HEK293 (cell line): ENCODE results near the gene MTA3.

Source experiments
- CTCF ChIA-PET: fragments of 350-600 bp; formaldehyde crosslinking; extraction: SDS; loops from one replicate; lab custom pipeline; 2021; ENCODE audit warnings: antibody characterized with exemption; lab: Yijun Ruan, JAX
- POLR2A ChIA-PET: fragments of 300-600 bp; formaldehyde crosslinking; extraction: SDS; loops from one replicate; lab custom pipeline; 2020; ENCODE audit warnings: antibody characterized with exemption, inconsistent platforms; lab: Yijun Ruan, JAX
- H3K27ac ChIP-seq: fragments of 200-500 bp; sonication (Bioruptor generic); 2 replicates; pipeline ENCODE4 v1.5.1; 2014; ENCODE audit warnings: low read depth, low read length, control low read depth, inconsistent platforms; ENCODE audit errors: extremely low read depth
- H3K36me3 ChIP-seq, 2 experiments: fragments of 200-500 bp in 1 of 2; sonication (Bioruptor generic) in 1 of 2; 1 replicate in 1 of 2; 2 replicates in 1 of 2; pipeline ENCODE4 v1.5.1; 2014 to 2017; ENCODE audit warnings: inconsistent platforms in 2 of 2, low read length in 2 of 2; ENCODE audit not compliant: control insufficient read depth in 2 of 2, insufficient read depth in 1 of 2
- H3K4me1 ChIP-seq: fragments of 200-500 bp; sonication (Bioruptor generic); 2 replicates; pipeline ENCODE4 v1.5.1; 2014; ENCODE audit warnings: mild to moderate bottlenecking, low read length, inconsistent platforms; ENCODE audit not compliant: control insufficient read depth, insufficient read depth
- H3K4me3 ChIP-seq: 2 replicates; pipeline ENCODE4 v1.5.1; 2011; ENCODE audit warnings: low read depth, mild to moderate bottlenecking, control low read depth, low read length, moderate library complexity
- H3K9me3 ChIP-seq: fragments of 200-500 bp; sonication (Bioruptor generic); 2 replicates; pipeline ENCODE4 v1.5.1; 2014; ENCODE audit warnings: low read depth, low read length, inconsistent platforms; ENCODE audit not compliant: control insufficient read depth, insufficient read depth
- GLIS2 ChIP-seq: fragments of 450-650 bp; formaldehyde crosslinking; IDR thresholded peaks from 2 replicates; pipeline ENCODE4 v1.5.1; 2016; ENCODE audit warnings: missing biosample characterization, missing genetic modification characterization
- REPIN1 ChIP-seq: fragments of 450-650 bp; formaldehyde crosslinking; IDR thresholded peaks from 2 replicates; pipeline ENCODE4 v1.5.1; 2017; ENCODE audit warnings: missing biosample characterization, missing genetic modification characterization, low read depth
- WT1 ChIP-seq: fragments of 450-650 bp; formaldehyde crosslinking; IDR thresholded peaks from 2 replicates; pipeline ENCODE4 v1.5.1; 2016; ENCODE audit warnings: missing biosample characterization, missing genetic modification characterization
- YY1 ChIP-seq: fragments of 450-650 bp; formaldehyde crosslinking; IDR thresholded peaks from 2 replicates; pipeline ENCODE4 v1.5.1; 2018; ENCODE audit warnings: missing biosample characterization, missing genetic modification characterization
- ZBTB8A ChIP-seq: fragments of 450-650 bp; formaldehyde crosslinking; IDR thresholded peaks from 2 replicates; pipeline ENCODE4 v1.5.1; 2016; ENCODE audit warnings: missing biosample characterization, missing genetic modification characterization
- ZFHX2 ChIP-seq: fragments of 450-650 bp; formaldehyde crosslinking; conservative IDR thresholded peaks from 2 replicates; pipeline ENCODE4 v1.5.1; 2016; ENCODE audit warnings: missing biosample characterization, missing genetic modification characterization
- ZFP69B ChIP-seq: fragments of 450-650 bp; formaldehyde crosslinking; IDR thresholded peaks from 2 replicates; pipeline ENCODE4 v1.5.1; 2016; ENCODE audit warnings: missing biosample characterization, missing genetic modification characterization
- ZNF138 ChIP-seq: fragments of 450-650 bp; formaldehyde crosslinking; IDR thresholded peaks from 2 replicates; pipeline ENCODE4 v1.5.1; 2016; ENCODE audit warnings: missing biosample characterization, missing genetic modification characterization, borderline replicate concordance
- ZNF140 ChIP-seq: fragments of 450-650 bp; formaldehyde crosslinking; IDR thresholded peaks from 2 replicates; pipeline ENCODE4 v1.5.1; 2016; ENCODE audit warnings: missing biosample characterization, missing genetic modification characterization
- ZNF146 ChIP-seq: fragments of 450-650 bp; formaldehyde crosslinking; IDR thresholded peaks from 2 replicates; pipeline ENCODE4 v1.5.1; 2016; ENCODE audit warnings: missing biosample characterization, missing genetic modification characterization
- ZNF202 ChIP-seq: fragments of 450-650 bp; formaldehyde crosslinking; IDR thresholded peaks from 2 replicates; pipeline ENCODE4 v1.5.1; 2016; ENCODE audit warnings: missing biosample characterization, missing genetic modification characterization, borderline replicate concordance
- ZNF223 ChIP-seq: fragments of 450-650 bp; formaldehyde crosslinking; IDR thresholded peaks from 2 replicates; pipeline ENCODE4 v1.5.1; 2016; ENCODE audit warnings: missing biosample characterization, missing genetic modification characterization
- ZNF266 ChIP-seq: fragments of 450-650 bp; formaldehyde crosslinking; IDR thresholded peaks from 2 replicates; pipeline ENCODE4 v1.5.1; 2016; ENCODE audit warnings: missing biosample characterization, missing genetic modification characterization, low read depth
- ZNF324 ChIP-seq: fragments of 450-650 bp; formaldehyde crosslinking; IDR thresholded peaks from 2 replicates; pipeline ENCODE4 v1.5.1; 2016; ENCODE audit warnings: missing biosample characterization, missing genetic modification characterization
- ZNF335 ChIP-seq: fragments of 450-650 bp; formaldehyde crosslinking; conservative IDR thresholded peaks from 2 replicates; pipeline ENCODE4 v1.5.1; 2016; ENCODE audit warnings: missing biosample characterization, missing genetic modification characterization
- ZNF354C ChIP-seq: fragments of 450-650 bp; formaldehyde crosslinking; IDR thresholded peaks from 2 replicates; pipeline ENCODE4 v1.5.1; 2016; ENCODE audit warnings: missing biosample characterization, missing genetic modification characterization, low read depth, borderline replicate concordance
- ZNF398 ChIP-seq: fragments of 450-650 bp; formaldehyde crosslinking; IDR thresholded peaks from 2 replicates; pipeline ENCODE4 v1.5.1; 2017; ENCODE audit warnings: missing biosample characterization, missing genetic modification characterization
- ZNF48 ChIP-seq: fragments of 450-650 bp; formaldehyde crosslinking; IDR thresholded peaks from 2 replicates; pipeline ENCODE4 v1.5.1; 2016; ENCODE audit warnings: missing biosample characterization, missing genetic modification characterization
- ZNF548 ChIP-seq: fragments of 450-650 bp; formaldehyde crosslinking; IDR thresholded peaks from 2 replicates; pipeline ENCODE4 v1.5.1; 2016; ENCODE audit warnings: missing biosample characterization, missing genetic modification characterization
- ZNF558 ChIP-seq: fragments of 450-650 bp; formaldehyde crosslinking; IDR thresholded peaks from 2 replicates; pipeline ENCODE4 v1.5.1; 2016; ENCODE audit warnings: missing biosample characterization, missing genetic modification characterization
- ZNF560 ChIP-seq: fragments of 450-650 bp; formaldehyde crosslinking; IDR thresholded peaks from 2 replicates; pipeline ENCODE4 v1.5.1; 2017; ENCODE audit warnings: missing biosample characterization, missing genetic modification characterization, borderline replicate concordance
- ZNF623 ChIP-seq: fragments of 450-650 bp; formaldehyde crosslinking; IDR thresholded peaks from 2 replicates; pipeline ENCODE4 v1.5.1; 2016; ENCODE audit warnings: missing biosample characterization, missing genetic modification characterization
- ZNF701 ChIP-seq: fragments of 450-650 bp; formaldehyde crosslinking; IDR thresholded peaks from 2 replicates; pipeline ENCODE4 v1.5.1; 2016; ENCODE audit warnings: missing biosample characterization, missing genetic modification characterization
- ZNF704 ChIP-seq: fragments of 450-650 bp; formaldehyde crosslinking; IDR thresholded peaks from 2 replicates; pipeline ENCODE4 v1.5.1; 2016; ENCODE audit warnings: missing biosample characterization, missing genetic modification characterization
- ZNF747 ChIP-seq: fragments of 450-650 bp; formaldehyde crosslinking; IDR thresholded peaks from 2 replicates; pipeline ENCODE4 v1.5.1; 2016; ENCODE audit warnings: missing biosample characterization, missing genetic modification characterization
- ZNF768 ChIP-seq: fragments of 450-650 bp; formaldehyde crosslinking; IDR thresholded peaks from 2 replicates; pipeline ENCODE4 v1.5.1; 2018; ENCODE audit warnings: missing biosample characterization, mild to moderate bottlenecking, missing genetic modification characterization
- ZNF843 ChIP-seq: fragments of 450-650 bp; formaldehyde crosslinking; IDR thresholded peaks from 2 replicates; pipeline ENCODE4 v1.5.1; 2016; ENCODE audit warnings: missing biosample characterization, missing genetic modification characterization
- ZSCAN23 ChIP-seq: fragments of 450-650 bp; formaldehyde crosslinking; IDR thresholded peaks from 2 replicates; pipeline ENCODE4 v1.5.1; 2016; ENCODE audit warnings: missing biosample characterization, missing genetic modification characterization
- ZSCAN30 ChIP-seq: fragments of 450-650 bp; IDR thresholded peaks from 2 replicates; pipeline ENCODE4 v1.5.1; 2018; ENCODE audit warnings: missing biosample characterization, mild to moderate bottlenecking, missing genetic modification characterization, moderate library complexity
- TF ChIP-seq, protein P1 (sequence below): fragments of 450-650 bp; formaldehyde crosslinking; IDR thresholded peaks from 2 replicates; pipeline ENCODE4 v1.5.1; 2016; ENCODE audit warnings: missing biosample characterization, missing genetic modification characterization
- TF ChIP-seq, protein P2 (sequence below): fragments of 450-650 bp; formaldehyde crosslinking; IDR thresholded peaks from 2 replicates; pipeline ENCODE4 v1.5.1; 2016; ENCODE audit warnings: missing biosample characterization, missing genetic modification characterization
- TF ChIP-seq, protein P3 (sequence below): fragments of 450-650 bp; formaldehyde crosslinking; IDR thresholded peaks from 2 replicates; pipeline ENCODE4 v1.5.0; 2017; ENCODE audit warnings: missing biosample characterization, missing genetic modification characterization, borderline replicate concordance

Gene MTA3

DNA sequence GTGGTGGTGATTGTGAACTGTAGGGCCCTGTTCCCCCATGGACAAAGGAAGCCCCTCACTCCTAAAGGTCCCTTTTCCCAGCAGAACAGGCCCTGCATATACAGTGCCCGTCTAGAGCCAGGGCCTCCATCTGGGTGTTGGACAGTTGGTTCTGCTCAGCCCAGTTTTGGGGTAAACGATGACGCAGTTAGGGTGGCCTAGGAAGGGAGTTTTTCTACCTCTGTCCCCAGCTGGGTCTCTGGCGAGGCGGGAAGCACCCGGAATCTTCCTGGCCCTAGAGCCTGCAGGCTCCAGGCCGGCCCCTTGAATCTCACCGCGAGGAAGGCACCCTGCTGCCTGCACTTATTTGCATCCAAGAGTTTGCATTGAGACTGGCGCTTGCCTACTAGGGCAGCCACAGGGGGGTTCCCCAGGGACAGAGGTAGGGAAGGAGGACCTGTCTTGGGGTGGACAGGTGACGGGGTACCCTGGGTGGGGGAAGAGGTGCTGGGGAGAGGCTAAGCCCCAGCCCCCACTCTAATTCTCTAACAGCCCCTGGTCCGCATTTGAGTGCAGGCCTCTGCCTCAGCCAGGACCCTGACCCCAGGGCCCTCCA, 529 bp upstream of the MTA3 start:
- peak overlapping the region; percentile 25 for H3K27ac ChIP-seq
- ChIA-PET POLR2A (no interaction called here), CTCF (no interaction called here)
- H3K4me3 ChIP-seq = no peak overlapping the region; the same call in 1 of the 2 replicates
- H3K36me3 ChIP-seq = peaks cover 15 to 23% of the 10 kb centered on the region in 2 experiments
- H3K4me1 ChIP-seq = 0 out of 2 replicates have a peak, but pooled peaks cover 3% of the 10 kb centered on the region
- no peaks in the 10 kb centered on the region for H3K9me3 ChIP-seq
- TF ChIP-seq, protein P1, sequence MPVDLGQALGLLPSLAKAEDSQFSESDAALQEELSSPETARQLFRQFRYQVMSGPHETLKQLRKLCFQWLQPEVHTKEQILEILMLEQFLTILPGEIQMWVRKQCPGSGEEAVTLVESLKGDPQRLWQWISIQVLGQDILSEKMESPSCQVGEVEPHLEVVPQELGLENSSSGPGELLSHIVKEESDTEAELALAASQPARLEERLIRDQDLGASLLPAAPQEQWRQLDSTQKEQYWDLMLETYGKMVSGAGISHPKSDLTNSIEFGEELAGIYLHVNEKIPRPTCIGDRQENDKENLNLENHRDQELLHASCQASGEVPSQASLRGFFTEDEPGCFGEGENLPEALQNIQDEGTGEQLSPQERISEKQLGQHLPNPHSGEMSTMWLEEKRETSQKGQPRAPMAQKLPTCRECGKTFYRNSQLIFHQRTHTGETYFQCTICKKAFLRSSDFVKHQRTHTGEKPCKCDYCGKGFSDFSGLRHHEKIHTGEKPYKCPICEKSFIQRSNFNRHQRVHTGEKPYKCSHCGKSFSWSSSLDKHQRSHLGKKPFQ (tag by site-specific recombination) = no peak
- TF ChIP-seq, protein P2, sequence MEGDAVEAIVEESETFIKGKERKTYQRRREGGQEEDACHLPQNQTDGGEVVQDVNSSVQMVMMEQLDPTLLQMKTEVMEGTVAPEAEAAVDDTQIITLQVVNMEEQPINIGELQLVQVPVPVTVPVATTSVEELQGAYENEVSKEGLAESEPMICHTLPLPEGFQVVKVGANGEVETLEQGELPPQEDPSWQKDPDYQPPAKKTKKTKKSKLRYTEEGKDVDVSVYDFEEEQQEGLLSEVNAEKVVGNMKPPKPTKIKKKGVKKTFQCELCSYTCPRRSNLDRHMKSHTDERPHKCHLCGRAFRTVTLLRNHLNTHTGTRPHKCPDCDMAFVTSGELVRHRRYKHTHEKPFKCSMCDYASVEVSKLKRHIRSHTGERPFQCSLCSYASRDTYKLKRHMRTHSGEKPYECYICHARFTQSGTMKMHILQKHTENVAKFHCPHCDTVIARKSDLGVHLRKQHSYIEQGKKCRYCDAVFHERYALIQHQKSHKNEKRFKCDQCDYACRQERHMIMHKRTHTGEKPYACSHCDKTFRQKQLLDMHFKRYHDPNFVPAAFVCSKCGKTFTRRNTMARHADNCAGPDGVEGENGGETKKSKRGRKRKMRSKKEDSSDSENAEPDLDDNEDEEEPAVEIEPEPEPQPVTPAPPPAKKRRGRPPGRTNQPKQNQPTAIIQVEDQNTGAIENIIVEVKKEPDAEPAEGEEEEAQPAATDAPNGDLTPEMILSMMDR (tag by site-specific recombination) = no peak
- no peak for TF ChIP-seq ZNF354C (tag by site-specific recombination)
- TF ChIP-seq ZFHX2 (tag by site-specific recombination) = no peak
- TF ChIP-seq GLIS2 = 0 out of 2 replicates have a peak, but pooled peaks have one; percentile 28
- peak; percentile 48 for TF ChIP-seq ZBTB8A
- TF ChIP-seq REPIN1 (tag by site-specific recombination) = no peak
- TF ChIP-seq ZNF768 (tag by site-specific recombination) = no peak
- no peak for TF ChIP-seq ZNF324
- no peak for TF ChIP-seq ZNF266 (tag by site-specific recombination)
- TF ChIP-seq ZNF223 (tag by site-specific recombination) = no peak
- TF ChIP-seq ZNF558 = no peak
- no peak for TF ChIP-seq YY1 (tag by site-specific recombination)
- no peak for TF ChIP-seq WT1
- TF ChIP-seq ZNF843 (tag by site-specific recombination) = no peak
- no peak for TF ChIP-seq ZNF48 (tag by site-specific recombination)
- TF ChIP-seq ZNF560 (tag by site-specific recombination) = no peak
- no peak for TF ChIP-seq ZNF701
- TF ChIP-seq ZNF398 (tag by site-specific recombination) = peak; percentile 45; the same call in 1 of the 2 replicates
- no peak for TF ChIP-seq ZSCAN30
- TF ChIP-seq ZNF548 (tag by site-specific recombination) = no peak
- TF ChIP-seq ZFP69B (tag by site-specific recombination) = no peak
- TF ChIP-seq ZNF146 (tag by site-specific recombination) = no peak
- no peak for TF ChIP-seq ZSCAN23 (tag by site-specific recombination)
- no peak for TF ChIP-seq ZNF138
- no peak for TF ChIP-seq ZNF704 (tag by site-specific recombination)
- TF ChIP-seq, protein P3, sequence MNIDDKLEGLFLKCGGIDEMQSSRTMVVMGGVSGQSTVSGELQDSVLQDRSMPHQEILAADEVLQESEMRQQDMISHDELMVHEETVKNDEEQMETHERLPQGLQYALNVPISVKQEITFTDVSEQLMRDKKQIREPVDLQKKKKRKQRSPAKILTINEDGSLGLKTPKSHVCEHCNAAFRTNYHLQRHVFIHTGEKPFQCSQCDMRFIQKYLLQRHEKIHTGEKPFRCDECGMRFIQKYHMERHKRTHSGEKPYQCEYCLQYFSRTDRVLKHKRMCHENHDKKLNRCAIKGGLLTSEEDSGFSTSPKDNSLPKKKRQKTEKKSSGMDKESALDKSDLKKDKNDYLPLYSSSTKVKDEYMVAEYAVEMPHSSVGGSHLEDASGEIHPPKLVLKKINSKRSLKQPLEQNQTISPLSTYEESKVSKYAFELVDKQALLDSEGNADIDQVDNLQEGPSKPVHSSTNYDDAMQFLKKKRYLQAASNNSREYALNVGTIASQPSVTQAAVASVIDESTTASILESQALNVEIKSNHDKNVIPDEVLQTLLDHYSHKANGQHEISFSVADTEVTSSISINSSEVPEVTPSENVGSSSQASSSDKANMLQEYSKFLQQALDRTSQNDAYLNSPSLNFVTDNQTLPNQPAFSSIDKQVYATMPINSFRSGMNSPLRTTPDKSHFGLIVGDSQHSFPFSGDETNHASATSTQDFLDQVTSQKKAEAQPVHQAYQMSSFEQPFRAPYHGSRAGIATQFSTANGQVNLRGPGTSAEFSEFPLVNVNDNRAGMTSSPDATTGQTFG (tag by site-specific recombination) = no peak
- TF ChIP-seq ZNF747 = no peak
- TF ChIP-seq ZNF202 (tag by site-specific recombination) = no peak
- TF ChIP-seq ZNF140 (tag by site-specific recombination) = no peak
- TF ChIP-seq ZNF335 (tag by site-specific recombination) = peak; percentile 93
- no peak for TF ChIP-seq ZNF623 (tag by site-specific recombination)
